LNCAP (cell line): ENCODE results near the gene PRPH2.

Experiments
- CTCF ChIP-seq: fragments of 450-650 bp; IDR thresholded peaks from 2 replicates; pipeline ENCODE4 v1.5.1; 2017; ENCODE audit warnings: mild to moderate bottlenecking

The PRPH2 gene

GRCh38 chr6:42722497-42722896 is at the start of gene PRPH2:
PRPH2 (minus strand) TSS chr6:42722597; CDS start chr6:42722334, 263 bp downstream.
- TF ChIP-seq CTCF: no peak

GRCh38 chr6:42771741-42772100 is 49.3 kb upstream of the PRPH2 start:
- TF ChIP-seq CTCF: no peak

GRCh38 chr6:42769836-42770235 is 47.4 kb upstream of the PRPH2 start:
- TF ChIP-seq CTCF: no peak

GRCh38 chr6:42769051-42769450 is 46.7 kb upstream of the PRPH2 start:
- TF ChIP-seq CTCF: no peak

GRCh38 chr6:42766163-42766670 is 43.8 kb upstream of the PRPH2 start:
- no peak for TF ChIP-seq CTCF

GRCh38 chr6:42764911-42765648 is 42.7 kb upstream of the PRPH2 start:
- no peak for TF ChIP-seq CTCF

- TF ChIP-seq CTCF: no peak
These were observed 40.6 kb upstream of the PRPH2 start for GRCh38 chr6:42762950-42763349.
